Adrenal gland (tissue), 5 donors: ENCODE data around the gene WDFY4.

ENCODE experiments used
- POLR2A ChIP-seq, 2 donors: fragments of 450-650 bp; IDR thresholded peaks; one replicate each; pipeline ENCODE4 v1.6.1; 2017; ENCODE audit warnings: antibody characterized with exemption in 2 of 2, mild to moderate bottlenecking in 2 of 2, moderate library complexity in 1 of 2
- TF ChIP-seq, protein P1 (sequence below), 6 experiments: fragments of 450-650 bp in 4 of 6; fragments of 200-600 bp in 2 of 6; sonication (generic) in 1 of 6; IDR thresholded peaks; 1 replicate in 5 of 6; 2 replicates in 1 of 6; pipeline versions ENCODE4 v1.5.1 to v1.8.0; 2016 to 2021; ENCODE audit warnings: antibody characterized with exemption in 6 of 6, mild to moderate bottlenecking in 2 of 6, moderate library complexity in 1 of 6
- donor health status: DM: no; HTN: no; CAD: no.

GRCh38 chr10:48985621-48986158 is 301.0 kb downstream of the WDFY4 start:
- TF ChIP-seq, protein P1, sequence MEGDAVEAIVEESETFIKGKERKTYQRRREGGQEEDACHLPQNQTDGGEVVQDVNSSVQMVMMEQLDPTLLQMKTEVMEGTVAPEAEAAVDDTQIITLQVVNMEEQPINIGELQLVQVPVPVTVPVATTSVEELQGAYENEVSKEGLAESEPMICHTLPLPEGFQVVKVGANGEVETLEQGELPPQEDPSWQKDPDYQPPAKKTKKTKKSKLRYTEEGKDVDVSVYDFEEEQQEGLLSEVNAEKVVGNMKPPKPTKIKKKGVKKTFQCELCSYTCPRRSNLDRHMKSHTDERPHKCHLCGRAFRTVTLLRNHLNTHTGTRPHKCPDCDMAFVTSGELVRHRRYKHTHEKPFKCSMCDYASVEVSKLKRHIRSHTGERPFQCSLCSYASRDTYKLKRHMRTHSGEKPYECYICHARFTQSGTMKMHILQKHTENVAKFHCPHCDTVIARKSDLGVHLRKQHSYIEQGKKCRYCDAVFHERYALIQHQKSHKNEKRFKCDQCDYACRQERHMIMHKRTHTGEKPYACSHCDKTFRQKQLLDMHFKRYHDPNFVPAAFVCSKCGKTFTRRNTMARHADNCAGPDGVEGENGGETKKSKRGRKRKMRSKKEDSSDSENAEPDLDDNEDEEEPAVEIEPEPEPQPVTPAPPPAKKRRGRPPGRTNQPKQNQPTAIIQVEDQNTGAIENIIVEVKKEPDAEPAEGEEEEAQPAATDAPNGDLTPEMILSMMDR (IDR thresholded peaks at IDR 0.05): no peak
- no peak for TF ChIP-seq POLR2A (IDR thresholded peaks at IDR 0.05)
